LNCaP clone FGC (cell line): ENCODE data around the gene RASSF8.

Source experiments
- DNase-seq: peaks from one replicate; pipeline ENCODE4 v3.0.0-alpha.2; 2011; ENCODE audit warnings: low read depth
- H3K4me3 ChIP-seq: 2 replicates; pipeline ENCODE4 v1.5.1; 2011; ENCODE audit warnings: mild to moderate bottlenecking, low read depth, low read length, control low read depth
- TF ChIP-seq, protein P1 (sequence below): IDR thresholded peaks from 2 replicates; pipeline ENCODE4 v1.5.1; 2012; ENCODE audit warnings: mild to moderate bottlenecking; ENCODE audit not compliant: control insufficient read depth, insufficient read depth; ENCODE audit errors: extremely low read depth

RASSF8 gene

DNA sequence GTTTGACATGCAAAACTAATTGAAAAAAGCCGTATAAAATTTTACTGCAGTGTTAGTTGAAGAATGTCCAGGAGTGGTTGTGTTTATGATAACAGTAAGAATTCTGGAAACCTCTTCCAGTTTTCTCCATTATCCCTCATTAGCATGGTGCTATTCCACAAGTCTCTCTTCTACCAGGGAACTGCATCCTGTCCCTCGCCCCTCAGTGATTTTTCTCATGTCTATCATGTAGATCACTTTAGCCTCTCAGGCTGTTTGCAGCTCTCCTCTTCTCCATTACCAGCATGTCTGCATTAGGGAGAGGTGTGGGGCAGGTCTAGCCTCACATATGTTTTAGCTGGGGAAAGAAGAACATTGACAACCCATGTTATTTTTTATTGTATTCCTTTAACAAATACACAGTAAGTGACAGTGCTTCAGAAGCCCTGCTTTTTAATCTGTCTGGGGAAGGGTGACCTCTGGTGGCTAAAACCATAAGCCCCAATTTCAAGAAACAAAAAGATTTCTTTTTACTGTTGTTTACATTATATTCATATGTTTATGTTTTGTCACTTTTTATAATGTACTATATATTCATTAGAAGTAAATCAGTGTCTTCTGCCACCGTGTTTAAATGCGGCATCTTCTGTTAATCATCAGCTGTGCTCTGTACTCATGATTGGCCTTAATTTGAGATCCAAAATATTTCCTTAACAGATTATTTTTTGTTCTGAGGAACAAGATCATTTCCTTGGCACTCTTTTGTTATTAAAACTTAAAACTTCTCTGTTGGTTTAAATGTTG is 70.7 kb downstream of the RASSF8 start:
- no peak overlapping the region for H3K4me3 ChIP-seq
- TF ChIP-seq, protein P1, sequence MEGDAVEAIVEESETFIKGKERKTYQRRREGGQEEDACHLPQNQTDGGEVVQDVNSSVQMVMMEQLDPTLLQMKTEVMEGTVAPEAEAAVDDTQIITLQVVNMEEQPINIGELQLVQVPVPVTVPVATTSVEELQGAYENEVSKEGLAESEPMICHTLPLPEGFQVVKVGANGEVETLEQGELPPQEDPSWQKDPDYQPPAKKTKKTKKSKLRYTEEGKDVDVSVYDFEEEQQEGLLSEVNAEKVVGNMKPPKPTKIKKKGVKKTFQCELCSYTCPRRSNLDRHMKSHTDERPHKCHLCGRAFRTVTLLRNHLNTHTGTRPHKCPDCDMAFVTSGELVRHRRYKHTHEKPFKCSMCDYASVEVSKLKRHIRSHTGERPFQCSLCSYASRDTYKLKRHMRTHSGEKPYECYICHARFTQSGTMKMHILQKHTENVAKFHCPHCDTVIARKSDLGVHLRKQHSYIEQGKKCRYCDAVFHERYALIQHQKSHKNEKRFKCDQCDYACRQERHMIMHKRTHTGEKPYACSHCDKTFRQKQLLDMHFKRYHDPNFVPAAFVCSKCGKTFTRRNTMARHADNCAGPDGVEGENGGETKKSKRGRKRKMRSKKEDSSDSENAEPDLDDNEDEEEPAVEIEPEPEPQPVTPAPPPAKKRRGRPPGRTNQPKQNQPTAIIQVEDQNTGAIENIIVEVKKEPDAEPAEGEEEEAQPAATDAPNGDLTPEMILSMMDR, result peak; percentile 67
- peak; percentile 46 for DNase-seq

DNA sequence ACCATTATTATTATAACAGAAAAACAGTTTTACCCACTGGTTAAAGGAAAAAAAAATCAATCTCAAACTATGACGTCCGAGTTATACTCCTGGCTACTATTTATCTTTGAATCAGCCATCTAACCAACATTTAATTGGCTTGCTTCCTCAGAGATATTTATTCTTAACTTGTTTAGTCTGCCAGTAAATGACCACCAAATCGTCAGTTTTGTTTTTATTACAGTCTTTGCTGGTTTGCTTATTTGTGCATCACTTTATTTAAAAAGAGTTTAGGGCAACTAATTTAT is 71.2 kb downstream of the RASSF8 start:
- no peak for DNase-seq
- TF ChIP-seq, protein P1, result no peak
- no peak overlapping the region for H3K4me3 ChIP-seq

DNA sequence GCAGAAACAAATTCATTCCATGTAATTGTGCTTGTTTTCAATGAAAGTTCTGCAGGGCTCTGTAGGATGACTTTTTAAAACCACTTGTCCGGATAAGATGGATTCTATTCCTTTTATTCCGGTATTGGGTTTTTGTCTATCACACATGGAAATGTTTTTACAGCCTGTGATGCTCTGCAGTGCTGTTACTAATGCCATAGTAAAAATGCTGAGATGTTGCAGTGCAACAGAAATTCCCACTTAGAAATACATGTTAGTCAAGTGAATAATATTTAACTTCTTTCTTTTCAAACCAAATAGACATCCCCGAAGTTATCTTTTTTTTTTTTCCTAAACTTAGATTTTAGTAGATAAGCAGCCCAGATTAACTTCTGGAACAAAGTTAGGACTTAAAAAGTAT is 71.9 kb downstream of the RASSF8 start:
- TF ChIP-seq, protein P1, result no peak
- DNase-seq, result no peak
- H3K4me3 ChIP-seq, result no peak overlapping the region

DNA sequence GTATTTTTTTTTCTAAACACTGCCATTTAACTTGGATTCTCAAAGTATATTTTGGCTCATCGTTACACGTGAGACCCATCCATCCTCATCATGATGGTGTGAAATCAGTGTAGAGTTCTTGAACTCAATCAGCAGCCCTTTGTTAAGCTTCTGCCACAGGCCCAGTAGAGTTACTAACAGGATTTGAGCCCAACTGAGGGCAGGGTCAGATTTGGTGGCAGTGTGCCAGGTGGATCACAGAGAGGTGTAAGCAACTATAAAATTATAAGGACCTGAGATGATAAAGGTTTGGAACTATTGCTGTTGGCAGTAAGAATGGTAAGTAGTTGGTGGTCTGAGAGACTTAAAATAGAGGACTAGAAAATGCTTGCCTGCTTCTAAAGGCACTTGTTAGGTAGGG is 72.8 kb downstream of the RASSF8 start:
- H3K4me3 ChIP-seq, result no peak overlapping the region
- TF ChIP-seq, protein P1, result no peak
- DNase-seq, result no peak

DNA sequence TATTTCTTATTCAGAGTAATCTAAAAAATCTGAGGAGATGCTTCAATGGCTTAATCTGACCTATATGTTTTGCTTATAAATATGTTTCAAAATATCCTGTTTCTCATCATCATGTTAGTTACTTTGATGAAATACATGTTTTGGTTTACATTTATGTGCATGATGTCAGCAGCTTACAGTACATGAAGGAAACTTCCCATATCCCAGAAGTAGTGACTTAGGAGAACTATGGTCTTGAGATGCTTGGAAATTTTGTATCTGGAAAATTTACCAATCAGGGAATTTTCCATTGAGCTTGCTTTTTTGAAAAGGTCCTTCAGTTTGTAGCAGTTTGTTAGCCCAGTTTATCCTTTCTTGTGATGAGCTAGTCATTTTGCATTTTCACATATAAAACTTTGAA is 73.3 kb downstream of the RASSF8 start:
- TF ChIP-seq, protein P1, result no peak
- no peak overlapping the region for H3K4me3 ChIP-seq
- no peak for DNase-seq

DNA sequence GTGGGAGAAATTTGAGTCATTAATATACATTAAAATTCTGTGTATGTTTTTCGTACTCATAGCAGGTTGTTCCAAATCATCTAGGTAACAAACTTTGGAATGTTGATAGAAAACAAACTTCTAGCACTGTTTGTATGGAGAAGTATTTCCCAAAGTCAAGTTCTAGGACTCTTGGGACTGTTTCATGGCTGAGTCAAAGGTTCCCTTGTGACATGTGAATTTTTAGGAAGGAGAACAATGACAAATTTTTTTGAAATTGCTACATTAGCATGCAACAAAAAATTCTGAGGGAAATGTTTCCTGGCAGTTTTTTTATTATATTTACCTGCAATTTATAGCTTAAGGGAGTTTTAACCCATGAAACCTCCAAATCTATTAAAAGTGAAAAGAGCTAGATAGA is 73.8 kb downstream of the RASSF8 start:
- no peak for DNase-seq
- TF ChIP-seq, protein P1, result no peak

DNA sequence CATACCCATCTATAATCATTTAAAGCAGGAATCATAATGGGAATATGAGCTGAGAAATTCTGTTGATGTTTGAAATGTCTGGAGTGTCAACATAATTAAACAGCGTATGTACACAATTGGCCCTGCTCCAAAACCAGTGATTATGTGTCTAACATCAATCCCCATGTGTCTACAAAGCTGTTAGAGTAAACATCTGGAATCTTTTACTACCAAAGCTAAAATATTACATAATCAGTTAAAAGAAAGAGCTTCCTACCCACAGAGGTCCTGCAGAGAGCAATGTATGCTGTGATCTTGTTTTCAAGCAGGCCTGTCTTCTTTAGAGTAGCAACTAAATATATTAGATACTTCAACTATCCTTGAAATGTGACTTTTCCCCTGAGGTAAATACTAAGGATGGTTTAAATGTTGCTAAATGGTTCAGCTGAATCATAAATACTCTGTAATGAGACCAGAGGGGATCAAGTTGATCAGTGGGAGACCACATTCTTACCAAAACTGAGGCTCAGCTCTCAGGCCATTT is 74.3 kb downstream of the RASSF8 start:
- H3K4me3 ChIP-seq, result no peak overlapping the region
- peak; percentile 86 for DNase-seq
- TF ChIP-seq, protein P1, result no peak

More for the DNA sequence above, 73.8 kb downstream of the RASSF8 start:
- H3K4me3 ChIP-seq, result no peak overlapping the region
